Activated naive CD8-positive, alpha-beta T cell treated with anti-CD3 and anti-CD28 coated beads, Interleukin-2, amount 50 U/mL, for 24 hours (primary cell): Measurements from ENCODE around the gene TNS3.
"Not testable (repeated sequence)": the region's sequence is repeated elsewhere in the genome, so short reads cannot be mapped to it uniquely, and the experiment has no call there.

Experiments used
- ATAC-seq: fragments of 150-1000 bp; cut with Tn5 transposase; one replicate; pipeline ENCODE4 v1.10.0; 2021
- DNase-seq: peaks from one replicate; pipeline ENCODE4 v3.0.0; 2021
- H3K27ac Mint-ChIP-seq: one replicate; pipeline ENCODE4 v1.8.0; 2021; ENCODE audit warnings: mild to moderate bottlenecking, mixed read lengths
- H3K27me3 Mint-ChIP-seq: one replicate; pipeline ENCODE4 v1.8.0; 2021; ENCODE audit warnings: mixed read lengths
- H3K36me3 Mint-ChIP-seq: one replicate; pipeline ENCODE4 v1.8.0; 2021; ENCODE audit warnings: low read depth, mixed read lengths
- H3K4me1 Mint-ChIP-seq: one replicate; pipeline ENCODE4 v1.8.0; 2021; ENCODE audit warnings: mixed read lengths
- H3K4me3 Mint-ChIP-seq: one replicate; pipeline ENCODE4 v1.8.0; 2021; ENCODE audit warnings: mild to moderate bottlenecking, moderate library complexity, mixed read lengths
- H3K9me3 Mint-ChIP-seq: one replicate; pipeline ENCODE4 v1.8.0; 2021; ENCODE audit warnings: mixed read lengths

TNS3 gene

DNA sequence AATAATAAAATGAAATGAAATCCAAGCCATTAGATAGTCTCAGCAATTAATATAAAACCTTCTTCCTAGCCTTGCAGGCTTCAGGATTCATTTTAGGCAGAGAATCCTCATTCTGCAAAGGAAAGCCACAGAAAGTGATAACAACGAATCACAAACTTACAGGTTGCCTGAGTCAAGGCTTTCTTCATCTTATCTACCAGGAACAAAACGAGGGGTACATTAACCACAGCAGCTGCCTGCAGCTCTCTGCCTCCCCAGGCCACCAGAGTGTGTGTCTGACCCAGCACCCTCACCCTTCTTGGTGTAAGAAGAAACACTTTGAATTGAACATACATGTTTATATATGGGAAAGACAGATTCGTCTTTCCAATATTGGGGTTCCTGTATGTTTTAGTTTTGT, 12.5 kb upstream of the TNS3 start:
- Mint-ChIP-seq H3K4me3 (no peak overlapping the region), H3K9me3 (peaks cover 10% of the 10 kb centered on the region), H3K27ac (no peak overlapping the region), H3K27me3 (no peaks in the 10 kb centered on the region), H3K36me3 (peaks cover 5% of the 10 kb centered on the region), H3K4me1 (no peaks in the 10 kb centered on the region)
- DNase-seq = no peak
- ATAC-seq = no peak

DNA sequence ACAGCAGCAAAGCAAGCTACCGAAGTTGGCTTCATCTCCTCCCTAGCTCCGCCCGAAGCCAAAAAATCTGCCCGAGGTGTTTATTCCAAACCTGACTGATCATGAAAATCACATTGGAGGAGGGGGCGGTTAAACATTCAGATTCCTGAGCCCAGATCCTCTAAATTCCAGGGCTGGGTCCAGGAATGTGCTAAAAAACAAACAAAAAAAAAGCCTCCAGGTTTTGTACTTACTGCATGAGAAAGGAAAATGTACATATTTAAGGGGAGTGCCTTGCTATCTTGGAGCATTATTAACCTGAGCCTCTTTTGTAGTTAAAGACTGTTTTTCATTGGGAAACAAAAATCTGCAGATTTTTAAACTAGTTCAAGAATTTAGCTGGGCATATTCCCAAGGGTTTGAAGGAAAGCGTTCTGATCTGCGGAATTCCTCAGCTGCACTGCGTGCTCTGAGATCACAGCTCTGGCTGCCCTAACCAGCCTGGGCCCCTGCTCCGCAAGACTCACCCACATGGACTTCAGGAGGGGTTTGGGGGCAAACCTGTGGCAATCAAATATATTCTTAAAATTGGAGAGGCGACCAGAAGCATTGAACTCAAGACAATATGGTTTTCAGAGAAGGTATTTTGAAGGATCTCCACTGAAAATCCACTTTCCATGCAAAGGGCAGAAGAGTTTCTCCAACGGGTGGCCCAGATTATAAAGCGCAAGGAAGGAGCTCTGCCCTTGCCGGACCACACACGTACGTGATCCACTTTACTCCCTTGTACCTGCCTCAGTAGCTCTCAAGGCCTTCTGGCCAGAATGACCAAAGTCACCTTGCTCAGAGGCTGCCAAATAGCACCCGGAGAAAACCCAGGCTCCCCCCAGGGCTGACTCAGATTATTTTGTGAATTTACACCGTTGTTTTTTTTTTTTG, 10.0 kb upstream of the TNS3 start:
- Mint-ChIP-seq H3K4me1 (no peaks in the 10 kb centered on the region), H3K36me3 (peaks cover under 1% of the 10 kb centered on the region), H3K4me3 (no peak overlapping the region), H3K27ac (no peak overlapping the region), H3K27me3 (no peaks in the 10 kb centered on the region), H3K9me3 (peaks cover under 1% of the 10 kb centered on the region)
- ATAC-seq (no peak), DNase-seq (no peak)

GRCh38 chr7:47591089-47591654, 9.3 kb upstream of the TNS3 start:
- H3K27me3 Mint-ChIP-seq = no peaks in the 10 kb centered on the region
- H3K4me3 Mint-ChIP-seq = no peak overlapping the region
- no peaks in the 10 kb centered on the region for H3K36me3 Mint-ChIP-seq
- ATAC-seq (no peak), DNase-seq (no peak)
- no peak overlapping the region for H3K27ac Mint-ChIP-seq
- no peaks in the 10 kb centered on the region for H3K4me1 Mint-ChIP-seq
- H3K9me3 Mint-ChIP-seq = no peaks in the 10 kb centered on the region

- not testable (repeated sequence) for ATAC-seq, H3K9me3 Mint-ChIP-seq, H3K36me3 Mint-ChIP-seq, H3K4me3 Mint-ChIP-seq, H3K27me3 Mint-ChIP-seq, DNase-seq, H3K4me1 Mint-ChIP-seq, H3K27ac Mint-ChIP-seq
Observed at GRCh38 chr7:47590215-47590614, 8.3 kb upstream of the TNS3 start.

DNA sequence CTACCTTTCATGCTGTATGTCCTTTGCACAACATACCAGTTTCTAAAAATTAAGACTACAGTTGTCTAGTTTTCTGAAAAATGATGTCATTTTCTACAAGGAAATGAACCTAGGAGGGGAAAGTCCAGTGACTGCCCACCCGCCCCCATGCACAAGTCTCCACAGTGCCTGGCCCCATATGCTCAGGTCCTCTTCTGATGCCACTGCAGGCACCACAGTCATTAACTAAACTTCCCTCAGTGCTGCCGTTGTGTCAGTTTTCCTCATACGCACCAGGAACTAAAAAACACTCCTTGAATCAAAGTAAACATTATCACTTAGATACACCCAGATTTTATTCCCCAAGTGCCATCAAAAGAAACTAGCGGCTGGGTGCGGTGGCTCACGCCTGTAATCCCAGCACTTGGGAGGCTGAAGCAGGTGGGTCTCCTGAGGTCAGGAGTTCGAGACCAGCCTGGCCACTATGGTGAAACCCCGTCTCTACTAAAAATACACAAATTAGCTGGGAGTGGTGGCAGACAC, 6.9 kb upstream of the TNS3 start:
- H3K27ac Mint-ChIP-seq = no peak overlapping the region
- H3K4me1 Mint-ChIP-seq = no peaks in the 10 kb centered on the region
- DNase-seq (no peak), ATAC-seq (no peak)
- H3K9me3 Mint-ChIP-seq = no peaks in the 10 kb centered on the region
- H3K36me3 Mint-ChIP-seq = no peaks in the 10 kb centered on the region
- H3K4me3 Mint-ChIP-seq = no peak overlapping the region
- H3K27me3 Mint-ChIP-seq = no peaks in the 10 kb centered on the region

- Mint-ChIP-seq H3K27me3 (peaks cover 4% of the 10 kb centered on the region), H3K4me1 (no peaks in the 10 kb centered on the region), H3K9me3 (no peaks in the 10 kb centered on the region), H3K4me3 (no peak overlapping the region), H3K36me3 (no peaks in the 10 kb centered on the region), H3K27ac (no peak overlapping the region)
- ATAC-seq = no peak
- DNase-seq = no peak
Observed at GRCh38 chr7:47587976-47588375, 6.1 kb upstream of the TNS3 start.

GRCh38 chr7:47587351-47587750, 5.4 kb upstream of the TNS3 start:
- H3K27me3 Mint-ChIP-seq = peaks cover 11% of the 10 kb centered on the region
- H3K36me3 Mint-ChIP-seq = no peaks in the 10 kb centered on the region
- ATAC-seq (no peak), DNase-seq (no peak)
- H3K9me3 Mint-ChIP-seq = no peaks in the 10 kb centered on the region
- H3K27ac Mint-ChIP-seq = no peak overlapping the region
- no peak overlapping the region for H3K4me3 Mint-ChIP-seq
- H3K4me1 Mint-ChIP-seq = no peaks in the 10 kb centered on the region

DNA sequence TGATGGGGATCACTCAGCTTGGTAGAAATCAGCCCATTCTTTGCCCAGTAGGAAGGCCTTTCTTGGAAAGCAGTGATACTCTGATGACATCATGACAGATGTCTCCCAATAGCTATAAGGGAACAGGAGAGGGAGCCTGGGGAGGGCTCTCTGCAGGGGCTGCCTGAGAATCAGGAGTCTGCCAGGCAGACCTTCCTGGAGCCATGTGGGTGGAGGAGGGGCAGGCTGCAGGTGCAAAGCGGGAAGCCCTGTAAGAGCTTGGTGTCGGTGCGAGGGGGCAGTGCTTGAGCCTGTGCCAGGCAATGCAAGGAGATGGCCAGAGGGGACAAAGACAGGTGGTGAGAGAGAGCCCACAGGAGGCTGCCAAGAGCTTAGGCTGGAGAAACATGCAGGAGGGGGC, 5.0 kb upstream of the TNS3 start:
- no peaks in the 10 kb centered on the region for H3K4me1 Mint-ChIP-seq

DNA sequence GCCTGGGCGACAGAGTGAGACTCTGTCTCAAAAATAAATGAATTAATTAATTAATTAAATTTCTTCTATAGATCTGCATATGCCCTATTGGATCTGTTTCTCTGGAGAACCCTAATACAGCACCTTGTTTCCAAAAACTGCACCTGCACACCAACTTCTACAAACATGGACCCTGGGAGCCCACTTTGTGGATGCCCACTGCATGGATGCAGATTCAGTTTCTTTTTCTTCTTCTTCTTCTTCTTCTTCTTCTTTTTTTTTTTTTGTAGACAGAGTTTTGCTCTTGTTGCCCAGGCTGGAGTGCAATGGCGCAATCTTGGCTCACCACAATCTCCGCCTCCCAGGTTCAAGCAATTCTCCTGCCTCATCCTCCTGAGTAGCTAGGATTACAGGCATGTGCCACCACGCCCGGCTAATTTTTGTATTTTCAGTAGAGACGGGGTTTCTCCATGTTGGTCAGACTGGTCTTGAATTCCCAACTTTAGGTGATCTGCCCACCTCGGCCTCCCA, 4.3 kb upstream of the TNS3 start:
- DNase-seq, H3K36me3 Mint-ChIP-seq, H3K9me3 Mint-ChIP-seq, ATAC-seq, H3K4me1 Mint-ChIP-seq, H3K4me3 Mint-ChIP-seq, H3K27ac Mint-ChIP-seq: not testable (repeated sequence)
- H3K27me3 Mint-ChIP-seq = peaks cover 16% of the 10 kb centered on the region

More for the DNA sequence above, 5.0 kb upstream of the TNS3 start:
- H3K36me3 Mint-ChIP-seq = no peaks in the 10 kb centered on the region
- no peak overlapping the region for H3K4me3 Mint-ChIP-seq
- H3K27me3 Mint-ChIP-seq = peaks cover 13% of the 10 kb centered on the region
- ATAC-seq (no peak), DNase-seq (no peak)
- no peaks in the 10 kb centered on the region for H3K9me3 Mint-ChIP-seq
- no peak overlapping the region for H3K27ac Mint-ChIP-seq

DNA sequence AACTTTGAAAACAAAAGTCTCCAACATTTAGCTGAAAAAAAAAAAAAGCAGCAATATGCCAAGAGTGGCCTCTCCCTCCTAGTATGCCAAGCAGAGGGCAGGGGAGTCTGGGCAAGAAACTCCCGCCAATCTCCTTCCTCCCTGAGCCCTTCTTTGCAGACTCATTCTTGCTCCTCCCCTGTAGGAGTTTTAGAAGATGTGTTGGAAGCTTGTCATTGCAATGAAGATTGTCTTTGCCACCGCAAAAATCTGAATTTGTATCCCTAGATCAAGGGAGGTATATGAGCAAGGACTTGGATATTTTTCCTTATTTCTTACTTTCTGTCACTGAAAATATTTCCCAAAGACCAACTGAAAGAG, 2.6 kb upstream of the TNS3 start:
- no peaks in the 10 kb centered on the region for H3K36me3 Mint-ChIP-seq
- H3K27me3 Mint-ChIP-seq = peaks cover 25% of the 10 kb centered on the region
- no peak overlapping the region for H3K4me3 Mint-ChIP-seq
- no peaks in the 10 kb centered on the region for H3K4me1 Mint-ChIP-seq
- H3K27ac Mint-ChIP-seq = no peak overlapping the region
- DNase-seq (no peak), ATAC-seq (no peak)
- no peaks in the 10 kb centered on the region for H3K9me3 Mint-ChIP-seq

DNA sequence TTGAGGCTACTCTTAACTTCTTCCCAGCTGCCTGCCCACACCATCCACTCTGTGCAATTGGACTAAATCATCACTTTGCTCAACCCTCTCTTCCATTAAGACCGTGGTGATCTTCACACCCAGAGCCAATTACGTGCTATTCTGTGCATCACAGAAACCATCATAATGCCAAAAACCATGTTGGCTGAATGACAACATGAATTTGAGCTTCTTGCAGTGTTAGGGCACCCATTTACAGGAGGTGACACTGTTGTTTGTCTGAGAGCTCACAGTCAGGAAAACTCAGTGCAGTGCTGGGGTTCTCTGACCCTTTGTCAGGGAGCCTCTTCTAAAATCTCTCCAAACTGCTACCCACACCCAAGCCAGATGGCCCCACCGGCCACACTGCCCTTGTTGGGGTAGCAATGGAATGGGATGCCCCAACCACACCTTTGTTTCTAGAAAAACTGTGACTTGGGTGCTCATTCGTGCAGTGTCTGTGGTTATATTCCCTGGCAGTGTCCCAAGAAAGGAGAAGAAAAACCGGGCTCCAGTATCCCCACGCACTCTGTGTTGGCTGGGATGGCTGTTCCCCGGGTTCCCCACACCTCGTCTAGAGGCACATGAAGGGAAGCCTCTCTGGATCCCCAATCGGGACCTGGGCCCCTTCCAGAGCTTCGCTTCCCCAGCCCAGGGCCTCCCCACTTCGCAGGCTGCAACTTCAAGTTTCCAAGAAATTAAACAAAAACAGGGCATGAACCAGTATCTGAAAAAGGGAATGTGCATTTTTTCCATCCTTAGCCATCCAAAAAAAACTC, 2.0 kb upstream of the TNS3 start:
- Mint-ChIP-seq H3K36me3 (no peaks in the 10 kb centered on the region), H3K27me3 (peaks cover 25% of the 10 kb centered on the region), H3K4me1 (peaks cover 3% of the 10 kb centered on the region), H3K4me3 (no peak overlapping the region), H3K9me3 (no peaks in the 10 kb centered on the region), H3K27ac (no peak overlapping the region)
- DNase-seq = no peak
- ATAC-seq = no peak

- Mint-ChIP-seq H3K9me3 (no peaks in the 10 kb centered on the region), H3K36me3 (no peaks in the 10 kb centered on the region), H3K4me3 (no peak overlapping the region), H3K27ac (no peak overlapping the region), H3K4me1 (peaks cover 5% of the 10 kb centered on the region), H3K27me3 (peaks cover 25% of the 10 kb centered on the region)
- DNase-seq (no peak), ATAC-seq (no peak)
Observed at GRCh38 chr7:47582764-47583738, 1.1 kb upstream of the TNS3 start.

DNA sequence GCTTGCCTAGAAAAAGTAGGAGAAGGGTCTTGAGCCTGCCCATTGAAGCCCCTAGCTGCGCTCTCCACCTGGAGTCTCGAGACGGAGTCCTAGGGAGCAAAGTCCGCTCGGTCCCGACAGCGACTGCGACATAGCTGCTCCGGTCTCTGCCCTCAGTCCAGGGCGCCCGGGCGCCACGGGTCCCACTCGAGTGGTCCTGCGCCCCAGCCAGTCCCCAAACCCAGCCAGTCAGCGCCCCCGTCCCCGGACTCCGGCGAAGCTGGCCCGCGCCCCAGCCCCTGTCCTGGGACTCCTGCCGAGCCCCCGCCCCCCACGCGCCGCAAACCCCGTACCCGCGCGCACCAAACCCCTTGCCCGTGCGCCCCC, 490 bp downstream of the TNS3 start:
- ATAC-seq = no peak
- peaks cover 25% of the 10 kb centered on the region for H3K27me3 Mint-ChIP-seq
- H3K9me3 Mint-ChIP-seq = no peaks in the 10 kb centered on the region
- DNase-seq = no peak
- no peaks in the 10 kb centered on the region for H3K36me3 Mint-ChIP-seq
- H3K4me3 Mint-ChIP-seq = peak overlapping the region; percentile 43
- no peak overlapping the region for H3K27ac Mint-ChIP-seq
- H3K4me1 Mint-ChIP-seq = peaks cover 13% of the 10 kb centered on the region
